Stimulated activated CD8-positive, alpha-beta memory T cell treated with anti-CD3 and anti-CD28 coated beads, Interleukin-15, amount 100 ng/mL, for 4 hours (primary cell): ENCODE data around the gene CHRFAM7A.
"Not testable (repeated sequence)": the region's sequence is repeated elsewhere in the genome, so short reads cannot be mapped to it uniquely, and the experiment has no call there.

Experiments
- DNase-seq, 2 donors: peaks; one replicate each; pipeline ENCODE4 v3.0.0-alpha.2; 2020; ENCODE audit warnings: low read depth in 2 of 2

The CHRFAM7A gene

GRCh38 chr15:30321063-30321462 is 72.3 kb downstream of the CHRFAM7A start:
- not testable (repeated sequence) for DNase-seq

GRCh38 chr15:30315704-30316103 is 77.6 kb downstream of the CHRFAM7A start:
- DNase-seq, result not testable (repeated sequence)

- not testable (repeated sequence) for DNase-seq
Observed at GRCh38 chr15:30310575-30310974, 82.8 kb downstream of the CHRFAM7A start.
